MM.1S (cell line): ENCODE results near the gene SLC6A13.

Source experiments
- EZH2 ChIP-seq: fragments of 300-600 bp; sonication (generic); optimal IDR thresholded peaks from 2 replicates; pipeline ENCODE3; 2017; ENCODE audit warnings: low read depth, mild to moderate bottlenecking, antibody characterized with exemption, low read length, mixed read lengths
- TF ChIP-seq, protein P1 (sequence below): fragments of 300-600 bp; sonication (generic); IDR thresholded peaks from 2 replicates; pipeline ENCODE4 v1.5.1; 2016; ENCODE audit warnings: antibody characterized with exemption, low read length, mixed read lengths

DNA sequence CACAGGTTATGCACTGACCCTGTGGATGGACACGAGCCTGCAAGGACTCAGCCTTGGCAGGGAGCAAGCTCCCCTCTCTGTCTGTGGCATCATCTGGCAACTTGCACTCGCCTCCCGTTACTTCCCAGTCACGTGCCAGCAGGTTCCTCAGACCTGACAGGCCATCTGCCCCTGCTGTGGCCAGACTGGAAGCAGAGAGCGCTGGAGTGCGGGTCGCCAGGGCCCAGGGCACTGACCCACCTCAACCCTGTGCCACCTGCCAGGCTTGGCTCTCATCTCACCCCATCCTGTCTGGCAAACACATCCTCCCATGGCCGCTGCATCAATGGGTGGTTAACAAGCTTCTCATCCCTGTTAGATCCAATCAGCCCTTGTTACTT lies 77.1 kb downstream of the SLC6A13 start:
- TF ChIP-seq, protein P1, sequence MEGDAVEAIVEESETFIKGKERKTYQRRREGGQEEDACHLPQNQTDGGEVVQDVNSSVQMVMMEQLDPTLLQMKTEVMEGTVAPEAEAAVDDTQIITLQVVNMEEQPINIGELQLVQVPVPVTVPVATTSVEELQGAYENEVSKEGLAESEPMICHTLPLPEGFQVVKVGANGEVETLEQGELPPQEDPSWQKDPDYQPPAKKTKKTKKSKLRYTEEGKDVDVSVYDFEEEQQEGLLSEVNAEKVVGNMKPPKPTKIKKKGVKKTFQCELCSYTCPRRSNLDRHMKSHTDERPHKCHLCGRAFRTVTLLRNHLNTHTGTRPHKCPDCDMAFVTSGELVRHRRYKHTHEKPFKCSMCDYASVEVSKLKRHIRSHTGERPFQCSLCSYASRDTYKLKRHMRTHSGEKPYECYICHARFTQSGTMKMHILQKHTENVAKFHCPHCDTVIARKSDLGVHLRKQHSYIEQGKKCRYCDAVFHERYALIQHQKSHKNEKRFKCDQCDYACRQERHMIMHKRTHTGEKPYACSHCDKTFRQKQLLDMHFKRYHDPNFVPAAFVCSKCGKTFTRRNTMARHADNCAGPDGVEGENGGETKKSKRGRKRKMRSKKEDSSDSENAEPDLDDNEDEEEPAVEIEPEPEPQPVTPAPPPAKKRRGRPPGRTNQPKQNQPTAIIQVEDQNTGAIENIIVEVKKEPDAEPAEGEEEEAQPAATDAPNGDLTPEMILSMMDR, result no peak
- no peak for TF ChIP-seq EZH2
